Superior temporal gyrus (tissue), 1 donor: ENCODE results near the gene KRTAP10-1.
"Not testable (repeated sequence)": the region's sequence is repeated elsewhere in the genome, so short reads cannot be mapped to it uniquely, and the experiment has no call there.

ENCODE experiments used
- DNase-seq: peaks from one replicate; pipeline ENCODE4 v3.0.0-alpha.2; 2016; ENCODE audit errors: extremely low spot score

Gene KRTAP10-1

DNA sequence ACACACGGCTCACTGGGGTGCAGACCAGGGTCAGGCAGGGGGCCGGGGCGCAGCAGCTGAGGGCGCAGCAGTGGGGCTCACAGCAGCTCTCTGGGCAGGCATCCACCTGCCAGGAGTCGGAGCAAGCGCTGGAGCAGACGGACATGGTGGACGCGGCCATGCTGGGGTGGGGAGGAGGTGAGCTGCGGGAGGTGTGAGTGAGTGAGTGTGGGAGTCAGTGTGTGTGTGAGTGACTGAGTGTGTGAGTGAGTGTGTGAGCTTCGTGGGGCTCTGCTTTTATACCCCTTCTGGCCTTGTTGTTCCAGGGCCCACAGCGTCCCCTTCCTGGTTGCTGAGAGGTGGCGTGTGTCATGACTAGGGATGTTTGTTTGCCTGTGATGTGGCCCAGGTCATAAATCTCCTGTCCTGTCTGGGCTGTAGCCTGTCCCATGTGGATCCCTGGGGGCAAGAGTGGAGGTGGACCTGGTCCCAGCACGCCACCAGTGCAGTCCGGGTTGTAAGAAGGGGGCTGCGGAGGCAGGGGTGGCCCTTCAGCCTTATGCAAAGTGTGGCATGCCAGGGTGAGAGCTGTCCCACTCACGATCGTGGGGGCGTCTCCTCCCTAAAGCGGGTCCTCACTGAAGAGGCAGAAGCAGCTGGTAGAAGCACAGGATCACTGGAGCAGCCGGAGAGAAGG lies at the start of gene KRTAP10-1:
Gene KRTAP10-1, minus strand, starts transcription at position 205 of the 676 bp plus-strand sequence. Its CDS starts 45 bp downstream, at position 160.
- DNase-seq, result no peak

DNA sequence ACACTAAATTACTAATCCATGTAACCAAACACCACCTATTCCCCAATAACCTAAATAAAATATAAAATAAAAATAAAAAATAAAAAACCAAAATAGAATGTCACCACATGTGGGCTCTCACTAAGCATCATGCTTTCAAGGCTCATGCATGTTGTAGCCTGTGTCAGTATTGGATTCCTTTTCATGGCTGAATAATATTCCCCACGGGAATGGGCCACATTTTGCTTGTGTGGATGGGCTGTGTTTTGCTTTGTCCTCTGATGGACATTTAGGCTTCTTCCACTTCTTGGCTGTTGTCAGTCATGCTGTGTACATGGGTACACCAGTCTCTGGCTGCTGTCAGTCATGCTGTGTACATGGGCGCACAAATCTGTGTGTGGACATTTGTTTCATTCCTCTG lies 49.1 kb upstream of the KRTAP10-1 start:
- no peak for DNase-seq

DNA sequence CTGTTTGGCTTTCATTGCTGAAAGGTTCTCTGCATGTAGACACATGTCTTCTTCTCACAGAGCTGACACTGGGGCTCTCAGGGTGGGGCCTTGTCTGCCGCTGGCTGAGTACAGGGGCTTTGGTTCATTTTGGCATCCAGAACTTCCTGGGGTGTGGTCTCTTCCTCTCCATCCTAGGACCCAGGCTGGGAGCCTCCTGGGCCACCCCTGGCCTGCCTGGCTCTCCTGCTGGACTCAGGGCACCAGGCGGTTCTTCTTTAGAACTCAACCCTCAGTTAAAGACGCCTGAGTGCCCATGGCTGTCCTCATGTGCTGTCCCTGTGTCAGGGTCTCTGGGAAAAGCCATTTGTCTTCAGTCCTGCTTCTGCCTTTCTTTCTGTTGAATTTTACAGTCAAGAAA lies 45.9 kb upstream of the KRTAP10-1 start:
- DNase-seq, result no peak

- DNase-seq, result no peak
These were observed 43.8 kb upstream of the KRTAP10-1 start for GRCh38 chr21:44583800-44584147.

- DNase-seq, result no peak
These were observed 43.2 kb upstream of the KRTAP10-1 start for GRCh38 chr21:44583089-44583799.

DNA sequence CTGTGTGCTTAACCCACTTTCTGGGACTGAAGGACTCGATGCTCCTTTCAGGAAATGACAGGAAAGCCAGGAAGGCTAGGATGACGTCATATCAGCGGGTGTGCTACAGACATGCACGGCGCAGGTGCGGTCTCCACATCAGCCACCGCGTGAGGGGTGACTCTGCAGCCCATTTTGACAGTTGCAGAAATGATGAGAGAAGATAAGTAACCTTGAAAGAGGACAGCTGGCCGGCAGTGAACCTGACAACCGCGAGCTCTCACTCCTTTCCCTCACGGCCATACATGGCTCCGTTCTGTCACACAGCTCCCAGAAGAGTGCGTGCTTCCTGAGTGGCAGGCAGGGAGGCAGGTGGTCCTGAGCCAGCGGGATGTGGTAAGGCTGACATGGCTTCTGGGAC lies 42.1 kb upstream of the KRTAP10-1 start:
- DNase-seq, result no peak

DNA sequence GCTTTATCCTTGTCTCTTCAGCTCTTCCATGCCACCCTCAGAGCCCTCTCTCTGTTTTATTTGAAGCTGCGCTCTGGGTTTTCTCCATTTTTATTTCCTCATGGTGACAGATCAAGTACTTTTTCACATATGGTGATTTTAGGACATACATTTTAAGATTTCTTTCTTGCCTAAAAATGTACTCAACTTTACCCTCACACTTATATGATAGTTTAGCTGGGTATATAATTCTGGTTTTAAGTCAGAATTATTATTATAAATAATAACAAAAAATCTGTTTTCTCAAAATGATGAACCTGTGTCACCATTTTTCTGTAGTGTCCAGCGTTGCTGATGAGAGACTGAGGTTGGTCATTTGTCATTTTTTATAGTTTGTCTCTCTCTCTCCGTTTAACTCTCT lies 41.2 kb upstream of the KRTAP10-1 start:
- DNase-seq, result no peak

- not testable (repeated sequence) for DNase-seq
These were observed 40.3 kb upstream of the KRTAP10-1 start, which contains the start of gene KRTAP10-5 for GRCh38 chr21:44580231-44580821. Gene KRTAP10-5 (minus strand): TSS chr21:44580604. CDS start chr21:44580578, 26 bp downstream.

GRCh38 chr21:44579833-44580144 lies 39.8 kb upstream of the KRTAP10-1 start:
- DNase-seq, result no peak

- DNase-seq, result no peak
These were observed 39.2 kb upstream of the KRTAP10-1 start for GRCh38 chr21:44579056-44579832.

GRCh38 chr21:44578371-44579055 lies 38.5 kb upstream of the KRTAP10-1 start:
- DNase-seq, result no peak

DNA sequence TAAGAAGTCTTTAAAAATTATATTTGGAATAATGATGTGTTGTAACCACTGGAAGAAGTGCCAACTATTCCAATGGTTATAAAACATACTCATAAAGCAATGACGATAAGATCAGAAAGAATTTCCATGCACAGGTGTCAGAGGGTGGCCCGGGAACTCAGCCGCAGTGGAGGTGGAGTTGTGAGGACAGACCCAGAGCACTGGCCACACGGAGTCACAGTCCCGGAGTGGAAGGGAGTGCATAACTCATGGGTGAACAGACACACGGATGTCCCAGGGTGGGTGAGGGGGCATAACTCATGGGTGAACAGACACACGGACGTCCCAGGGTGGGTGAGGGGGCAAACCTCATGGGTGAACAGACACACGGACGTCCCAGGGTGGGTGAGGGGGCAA lies 36.0 kb upstream of the KRTAP10-1 start:
- DNase-seq, result no peak

DNA sequence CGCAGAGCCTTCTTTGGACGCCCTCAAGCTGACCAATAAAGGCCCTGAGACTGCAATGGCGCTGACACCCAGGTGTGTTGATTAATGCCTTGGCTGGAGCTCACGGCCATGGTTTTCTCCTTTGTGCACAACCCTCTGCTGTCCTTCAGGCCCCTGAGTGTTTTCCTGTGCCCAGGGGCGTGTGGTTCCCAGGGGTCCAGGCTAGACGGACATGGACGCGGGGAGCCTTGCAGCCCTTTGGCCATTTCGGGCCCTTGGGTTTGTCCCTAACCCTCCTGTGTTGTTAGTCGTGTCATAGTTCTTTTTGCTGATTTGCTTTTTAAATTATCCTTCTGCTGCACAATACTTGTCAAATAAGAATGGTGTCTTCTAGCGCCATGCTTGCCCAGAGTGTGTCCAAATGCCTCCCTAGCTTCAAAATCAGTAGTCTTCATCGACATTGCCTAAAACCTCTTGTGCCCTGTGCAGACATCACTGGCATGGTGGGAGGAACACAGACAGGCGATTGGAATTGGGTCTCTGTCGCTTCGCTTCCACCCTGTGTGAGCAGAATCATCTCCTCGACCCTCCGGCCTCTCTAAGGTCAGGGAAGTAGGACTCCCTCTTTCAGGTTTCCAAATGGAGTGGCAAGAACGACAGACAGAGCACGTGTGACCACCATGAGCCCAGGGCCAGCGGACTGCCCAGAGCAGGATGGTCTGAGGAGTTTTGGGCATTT lies 35.5 kb upstream of the KRTAP10-1 start:
- no peak for DNase-seq

DNA sequence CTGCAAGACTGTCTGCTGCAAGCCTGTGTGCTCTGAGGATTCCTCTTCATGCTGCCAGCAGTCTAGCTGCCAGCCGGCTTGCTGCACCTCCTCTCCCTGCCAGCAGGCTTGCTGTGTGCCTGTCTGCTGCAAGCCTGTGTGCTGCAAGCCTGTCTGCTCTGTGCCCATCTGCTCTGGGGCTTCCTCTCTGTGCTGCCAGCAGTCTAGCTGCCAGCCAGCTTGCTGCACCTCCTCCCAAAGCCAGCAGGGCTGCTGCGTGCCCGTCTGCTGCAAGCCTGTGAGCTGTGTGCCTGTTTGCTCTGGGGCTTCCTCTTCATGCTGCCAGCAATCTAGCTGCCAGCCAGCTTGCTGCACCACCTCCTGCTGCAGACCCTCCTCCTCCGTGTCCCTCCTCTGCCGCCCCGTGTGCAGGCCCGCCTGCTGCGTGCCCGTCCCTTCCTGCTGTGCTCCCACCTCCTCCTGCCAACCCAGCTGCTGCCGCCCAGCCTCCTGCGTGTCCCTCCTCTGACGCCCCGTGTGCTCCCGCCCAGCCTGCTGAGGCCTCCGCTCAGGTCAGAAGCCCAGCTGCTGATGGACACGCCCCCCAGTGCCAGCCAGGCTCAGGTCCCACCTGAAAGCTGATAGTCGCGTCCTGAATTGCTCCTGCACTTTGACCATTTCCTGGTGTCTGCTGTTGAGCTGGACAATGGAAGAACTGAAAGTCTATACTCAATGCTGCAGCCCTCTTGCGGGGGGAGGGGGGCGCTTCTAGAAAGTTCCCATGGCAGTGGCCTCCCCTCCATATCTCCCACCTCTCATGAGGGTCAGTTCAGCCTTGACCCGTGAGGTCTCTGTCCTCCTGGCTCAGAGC lies 34.7 kb upstream of the KRTAP10-1 start:
- no peak for DNase-seq

- DNase-seq, result not testable (repeated sequence)
These were observed 33.8 kb upstream of the KRTAP10-1 start, which contains the start of gene KRTAP10-4 for GRCh38 chr21:44573630-44574456. Gene KRTAP10-4 (plus strand): TSS chr21:44573729. CDS start chr21:44573759, 30 bp downstream.

DNA sequence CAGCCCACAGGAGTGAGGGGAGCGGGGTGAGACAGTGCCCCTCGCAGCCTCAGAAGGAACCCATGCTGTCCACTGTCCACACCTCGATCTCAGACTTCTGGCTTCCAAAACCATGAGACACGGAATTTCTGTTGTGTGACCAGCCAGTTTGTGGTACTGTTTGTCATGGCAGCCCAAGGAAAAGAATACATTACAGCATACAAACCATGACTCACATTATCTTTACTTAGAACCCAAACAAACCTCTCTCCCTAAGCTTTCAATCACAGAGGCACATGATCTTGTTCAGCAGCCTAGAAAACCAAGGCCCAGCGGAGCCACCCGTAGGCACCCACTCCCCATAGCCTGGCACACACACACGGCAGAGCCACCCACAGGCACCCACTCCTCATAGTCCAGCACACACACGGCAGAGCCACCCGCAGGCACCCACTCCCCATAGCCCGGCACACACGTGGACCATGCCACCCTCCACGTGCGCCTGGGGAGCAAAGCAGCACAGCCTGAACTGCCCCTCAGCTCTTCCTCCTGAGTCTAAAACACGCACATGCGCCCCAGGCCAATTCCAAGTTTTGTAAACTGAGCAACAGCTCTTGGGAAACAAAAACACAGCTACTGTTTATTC lies 33.1 kb upstream of the KRTAP10-1 start:
- DNase-seq, result peak; percentile 10

DNA sequence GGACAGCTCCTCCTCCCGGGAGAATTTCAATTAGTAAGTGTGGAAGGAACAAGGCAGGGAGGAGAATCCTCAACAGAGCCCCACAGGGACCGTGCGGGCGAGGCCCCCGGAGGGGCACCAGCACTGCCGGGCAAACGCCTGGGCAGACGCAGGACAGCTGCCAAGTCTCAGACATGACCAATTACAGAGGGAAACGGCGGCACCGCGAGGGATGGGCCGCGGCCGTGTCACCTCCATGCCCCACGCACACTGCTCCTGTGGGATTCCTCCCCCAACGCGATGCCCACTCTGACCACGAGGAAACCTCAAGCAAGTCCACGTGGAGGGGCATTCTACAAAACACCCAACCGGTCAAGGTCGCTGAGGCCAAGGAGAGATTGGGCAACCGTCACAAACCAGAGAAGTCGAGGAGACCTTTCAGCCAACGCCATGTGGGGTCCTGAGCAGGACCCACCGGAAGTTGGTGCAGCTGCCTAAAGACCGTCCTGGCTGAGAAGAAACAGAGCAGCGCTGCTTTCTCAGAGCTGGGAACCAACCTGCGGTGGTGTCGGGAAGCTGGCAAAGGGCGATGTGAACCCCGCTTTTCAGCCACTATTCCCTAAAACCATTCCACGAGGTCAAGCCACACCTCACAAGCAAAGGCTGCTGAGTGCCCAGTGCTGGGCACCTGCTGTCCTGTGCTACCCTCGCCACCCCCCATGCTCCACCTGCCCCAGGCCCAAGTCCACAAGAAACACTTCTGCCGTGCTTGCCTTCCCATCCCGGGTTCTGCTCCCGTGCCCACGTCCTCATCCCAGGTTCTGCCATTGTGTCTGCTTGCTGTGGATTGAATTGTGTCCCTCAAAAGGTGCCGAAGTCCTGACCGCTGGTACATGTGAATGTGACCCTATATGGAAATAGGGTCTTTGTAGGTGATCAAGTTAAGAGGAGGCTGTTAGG lies 32.1 kb upstream of the KRTAP10-1 start:
- no peak for DNase-seq

DNA sequence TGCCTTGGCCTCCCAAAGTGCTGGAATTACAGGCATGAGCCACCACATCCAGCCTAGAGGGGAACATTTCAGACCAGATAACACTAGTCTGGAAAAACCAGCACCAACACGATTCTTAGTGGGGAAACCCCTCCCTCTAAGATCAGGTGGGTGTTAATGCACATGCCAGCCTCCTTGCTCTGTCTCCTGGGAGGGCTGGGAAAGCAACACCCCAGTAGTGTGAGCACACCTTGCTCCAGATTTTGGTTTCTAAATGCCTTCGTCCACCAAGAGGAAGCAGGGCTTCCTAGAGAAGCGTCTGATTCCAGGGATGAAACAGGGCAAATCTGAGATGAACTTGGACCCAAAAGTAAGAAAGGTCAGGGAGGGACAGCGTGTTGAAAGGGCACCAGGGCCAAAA lies 31.3 kb upstream of the KRTAP10-1 start:
- no peak for DNase-seq
